Left forelimb (tissue), 1 donor: ENCODE results near the gene KCNQ4.

ENCODE experiments used
- DNase-seq: peaks from one replicate; pipeline ENCODE4 v3.0.0-alpha.2; 2018; ENCODE audit warnings: low spot score

KCNQ4 gene

DNA sequence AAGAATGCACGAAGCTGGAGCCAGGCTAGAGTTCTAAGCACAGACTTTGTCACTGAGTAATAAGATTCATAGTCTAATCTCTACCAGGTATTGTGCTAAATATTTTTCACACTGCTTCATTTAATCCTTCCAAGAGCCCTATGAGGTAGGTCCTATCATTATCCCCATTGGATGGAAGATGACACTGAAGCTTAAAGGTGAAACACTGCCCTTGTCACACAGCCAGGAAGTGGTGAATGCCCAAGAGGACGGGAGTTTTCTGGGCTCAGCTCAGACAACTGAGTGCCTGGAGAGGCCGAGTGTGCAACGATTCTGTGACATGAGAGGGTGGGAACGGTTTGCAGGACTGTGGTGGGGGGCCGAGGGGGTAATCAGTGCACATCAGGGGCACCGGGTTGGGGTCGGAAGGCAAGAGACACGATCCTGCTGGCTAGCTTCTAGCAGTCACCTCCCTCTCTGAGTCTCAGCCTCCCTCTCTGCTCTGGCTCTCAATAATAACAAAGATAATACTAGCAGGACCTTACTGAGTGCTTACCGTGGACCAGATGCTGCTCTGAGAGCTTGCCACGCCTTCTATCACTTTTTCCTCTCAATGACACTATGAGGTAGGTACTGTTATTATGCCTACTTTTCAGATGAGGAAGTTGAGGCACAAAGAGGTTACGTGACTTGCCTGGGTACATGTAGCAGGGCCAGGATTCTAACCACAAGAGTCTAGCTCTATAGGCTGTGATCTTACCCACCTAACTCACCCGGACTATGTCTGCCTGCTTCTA lies 12.4 kb downstream of the KCNQ4 start:
- DNase-seq = no peak

DNA sequence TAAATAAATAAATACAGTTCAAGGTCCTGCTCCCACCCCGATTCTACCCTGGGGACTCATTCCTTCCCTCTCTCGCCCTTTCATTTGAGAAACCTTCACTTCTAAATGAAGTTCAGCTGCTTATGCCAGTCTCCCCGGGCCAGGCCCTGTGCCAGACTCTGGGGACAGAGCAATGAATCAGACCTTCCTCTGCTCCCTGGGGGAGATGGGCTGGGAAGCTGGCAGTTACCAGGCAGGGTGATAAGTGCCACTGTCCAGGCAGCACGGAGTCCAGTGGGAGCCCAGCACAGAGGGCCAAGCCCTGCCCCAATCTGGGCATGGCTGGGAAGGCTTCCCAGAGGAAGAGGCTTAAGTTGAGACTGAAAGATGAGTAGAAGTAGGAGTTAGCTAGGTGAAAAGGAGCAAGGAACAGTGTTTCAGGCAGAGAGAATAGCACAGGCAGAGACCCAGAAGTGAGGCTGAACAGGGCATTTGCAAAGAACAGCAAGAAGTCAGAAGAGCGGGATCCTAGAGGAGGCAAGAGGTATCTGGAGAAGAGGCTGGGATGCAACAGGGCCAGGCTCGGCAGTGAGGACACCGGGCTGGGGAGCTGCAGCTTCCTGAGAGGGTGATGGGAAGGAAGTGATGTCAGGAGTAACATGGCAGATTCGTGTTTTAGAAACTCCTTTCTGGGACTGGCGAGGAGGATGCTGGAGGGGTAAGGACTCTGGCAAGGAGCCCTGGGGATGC lies 13.5 kb downstream of the KCNQ4 start:
- no peak for DNase-seq

DNA sequence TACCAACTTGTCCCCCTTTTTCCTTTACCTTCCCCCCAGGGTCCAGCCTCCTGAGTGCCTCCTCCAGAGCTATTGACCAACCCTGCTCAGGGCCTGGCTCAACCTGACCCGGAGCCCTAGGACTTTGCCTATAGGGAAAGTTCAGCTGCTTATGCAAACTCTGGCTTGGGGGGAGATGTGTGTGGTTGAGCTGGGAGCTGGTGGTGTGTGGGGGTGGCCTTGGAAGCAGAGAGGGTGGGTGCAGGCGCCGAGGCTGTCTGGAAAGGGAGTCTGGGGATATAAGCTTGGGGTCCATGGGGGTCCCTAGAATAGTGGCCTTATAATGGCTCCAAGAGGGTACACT lies 14.1 kb downstream of the KCNQ4 start:
- no peak for DNase-seq

DNA sequence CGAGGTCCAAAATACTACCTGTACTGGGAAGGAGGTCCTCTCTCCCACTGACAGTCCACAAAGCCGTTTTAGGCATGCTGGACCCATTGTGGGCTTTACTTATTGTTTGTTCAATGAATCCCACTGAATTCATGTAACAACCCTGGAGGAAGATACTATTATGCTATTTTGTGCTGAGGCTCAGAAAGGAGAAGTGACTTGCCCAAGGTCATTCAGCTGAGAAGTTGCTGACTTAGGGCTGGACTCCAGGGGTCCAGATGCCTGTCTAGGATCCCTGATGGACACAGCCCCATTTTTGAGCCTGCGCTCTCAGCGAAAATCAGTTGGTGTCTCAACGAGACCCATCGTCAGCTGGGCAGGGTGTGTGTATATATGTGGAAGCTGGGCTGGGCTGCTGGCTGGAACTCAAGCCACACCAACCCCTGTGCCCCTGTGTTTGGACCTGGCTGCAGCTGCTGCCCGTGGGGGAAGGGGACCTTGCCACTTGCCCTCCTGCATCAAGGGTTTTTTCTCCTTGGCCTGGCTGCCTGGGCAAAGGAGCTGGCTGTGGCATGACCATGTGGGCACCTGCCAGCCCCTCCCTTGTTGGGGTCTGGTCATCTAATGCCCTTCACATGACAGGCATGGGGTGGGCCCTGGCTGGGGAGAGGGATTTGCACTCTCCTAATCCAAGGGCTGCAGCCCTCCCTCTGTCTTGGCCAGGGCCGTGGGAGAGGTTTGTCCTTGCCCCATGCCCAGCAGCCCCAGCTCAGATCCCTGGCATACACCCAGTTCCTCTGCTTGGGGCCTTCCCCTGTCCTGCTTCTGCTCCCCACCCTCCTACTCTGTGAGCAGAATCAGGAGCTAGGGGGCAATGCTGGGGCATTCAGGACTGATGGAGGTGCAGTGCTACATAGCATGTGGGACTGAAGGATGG lies 15.0 kb downstream of the KCNQ4 start:
- DNase-seq = no peak

DNA sequence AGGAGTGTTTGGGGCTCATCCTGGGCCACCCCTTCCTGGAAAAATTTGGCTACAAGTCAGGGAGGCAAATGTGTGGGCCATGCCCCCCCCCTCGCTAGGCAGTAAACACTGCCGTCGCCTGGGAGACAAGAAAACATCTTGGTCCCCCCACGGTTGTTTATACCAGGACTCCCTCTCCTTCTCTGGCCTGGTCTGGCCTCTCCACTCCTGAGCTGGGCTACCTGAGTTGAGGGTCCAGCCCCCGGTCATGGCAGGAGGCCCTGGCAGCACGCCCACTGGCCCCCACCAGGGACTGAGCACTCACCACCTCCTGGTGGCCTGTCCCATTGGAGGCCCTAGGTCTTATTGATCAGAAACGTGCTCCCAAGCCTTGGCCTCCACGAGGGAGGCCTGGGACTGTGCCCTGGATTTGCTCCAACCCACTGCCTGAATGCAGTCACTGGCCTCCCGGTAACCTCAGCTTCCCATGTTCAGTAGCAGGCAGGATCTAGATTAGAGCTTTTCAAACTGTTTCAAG lies 15.8 kb downstream of the KCNQ4 start:
- no peak for DNase-seq

DNA sequence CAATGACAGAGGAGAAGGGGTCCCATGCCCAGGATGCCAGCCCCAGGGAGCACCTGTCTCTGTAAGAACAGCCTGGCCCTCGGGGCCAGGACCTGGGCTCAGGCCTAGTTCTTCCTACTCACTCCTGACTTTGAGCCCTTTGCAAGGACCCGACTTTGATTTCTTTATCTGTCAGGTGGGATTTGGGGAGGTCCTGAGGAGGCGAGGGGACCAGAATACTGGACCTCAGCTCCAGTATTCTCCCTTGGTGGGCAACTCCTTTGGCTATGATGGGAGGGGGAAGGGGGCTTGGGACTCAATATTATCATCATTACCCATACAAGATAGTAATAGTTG lies 18.1 kb downstream of the KCNQ4 start:
- no peak for DNase-seq

DNA sequence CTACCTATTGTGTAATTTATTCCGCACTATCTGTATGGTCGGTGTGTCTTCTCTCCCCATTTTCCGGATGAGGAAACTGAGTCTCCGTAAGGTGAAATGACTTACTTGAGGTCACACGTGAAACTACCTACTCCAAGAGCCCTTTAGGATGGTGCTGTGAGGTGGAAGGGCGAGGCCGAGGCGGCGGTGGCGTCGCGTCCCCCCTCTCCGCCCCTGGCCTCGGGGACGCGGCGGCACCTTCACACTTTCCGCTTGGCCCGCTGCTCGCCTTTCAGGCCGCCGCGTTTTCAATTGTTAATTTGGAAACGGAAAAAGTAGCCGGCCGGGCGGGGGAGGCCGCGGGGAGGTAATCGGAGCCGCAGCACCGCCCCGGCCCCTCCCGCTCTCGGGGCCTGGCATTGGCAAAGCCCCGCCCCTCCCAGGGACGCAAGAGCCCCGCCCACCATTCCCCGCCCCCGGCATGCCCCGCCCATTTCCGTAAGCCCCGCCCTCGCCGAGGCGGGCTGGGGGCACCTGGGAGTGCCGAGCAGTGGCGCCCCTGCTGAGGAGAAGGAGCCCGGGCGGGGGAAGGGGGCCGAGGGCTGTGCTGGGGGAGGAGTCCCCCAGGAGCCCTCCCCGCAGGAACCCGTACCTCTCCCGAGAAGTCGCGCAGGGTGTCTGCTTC lies 18.6 kb downstream of the KCNQ4 start:
- DNase-seq = peak; percentile 83

DNA sequence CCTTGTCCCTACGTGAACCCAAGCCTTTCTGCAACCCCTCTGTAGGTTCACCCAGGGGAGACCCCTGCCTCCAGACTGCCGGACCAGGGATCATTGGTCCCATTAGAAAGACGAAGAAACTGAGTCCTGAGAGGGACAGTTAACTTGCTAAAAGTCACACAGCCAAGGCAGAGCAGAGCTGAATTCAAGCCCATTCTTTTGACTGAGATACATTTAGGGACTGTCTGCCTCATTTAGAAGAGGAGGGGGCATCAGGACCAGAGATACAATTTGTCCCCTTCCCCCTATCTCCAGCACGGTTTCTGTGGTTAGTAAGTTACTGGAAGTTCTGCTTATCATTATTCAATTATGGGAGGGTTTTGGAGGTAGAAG lies 19.1 kb downstream of the KCNQ4 start:
- no peak for DNase-seq

DNA sequence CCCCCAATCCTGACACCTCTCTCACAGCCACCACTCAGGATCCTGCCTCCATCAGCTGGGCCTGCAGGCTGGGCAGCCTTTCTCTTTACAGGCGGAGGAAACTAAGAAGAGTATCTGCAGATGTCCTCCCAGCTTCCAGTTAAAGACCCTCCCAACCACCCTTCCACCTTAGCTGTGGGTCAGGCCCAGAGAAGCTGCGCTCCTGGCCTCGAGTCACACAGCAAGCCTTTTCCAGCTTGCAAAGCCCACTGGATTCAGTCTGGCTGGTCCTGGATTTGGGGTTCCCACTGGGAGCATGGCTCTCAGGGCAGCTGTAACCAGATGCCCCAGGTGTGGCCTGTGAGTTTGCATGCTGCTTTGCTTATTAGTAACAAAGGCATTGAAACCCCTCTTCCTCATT lies 19.9 kb downstream of the KCNQ4 start:
- DNase-seq = no peak

DNA sequence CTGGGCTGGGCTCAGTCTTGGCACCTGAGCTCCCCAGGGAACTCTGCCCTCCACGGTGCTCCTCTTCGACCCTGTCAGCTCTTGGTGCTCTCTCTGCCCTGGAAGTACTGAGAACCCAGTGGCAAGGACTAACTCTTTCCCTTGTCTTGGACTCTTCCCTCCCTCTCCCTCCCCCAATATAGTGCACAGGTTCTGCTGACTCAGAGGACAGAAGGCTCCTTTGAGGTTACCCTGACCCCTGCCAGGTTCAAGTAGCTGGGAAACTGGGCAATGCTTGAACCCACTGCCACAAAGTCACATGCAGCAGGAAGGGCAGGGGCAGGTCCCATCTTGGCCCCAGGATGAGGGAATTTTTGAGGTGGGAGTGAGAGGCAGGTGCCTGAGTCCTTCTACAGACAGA lies 20.3 kb downstream of the KCNQ4 start:
- DNase-seq = no peak

DNA sequence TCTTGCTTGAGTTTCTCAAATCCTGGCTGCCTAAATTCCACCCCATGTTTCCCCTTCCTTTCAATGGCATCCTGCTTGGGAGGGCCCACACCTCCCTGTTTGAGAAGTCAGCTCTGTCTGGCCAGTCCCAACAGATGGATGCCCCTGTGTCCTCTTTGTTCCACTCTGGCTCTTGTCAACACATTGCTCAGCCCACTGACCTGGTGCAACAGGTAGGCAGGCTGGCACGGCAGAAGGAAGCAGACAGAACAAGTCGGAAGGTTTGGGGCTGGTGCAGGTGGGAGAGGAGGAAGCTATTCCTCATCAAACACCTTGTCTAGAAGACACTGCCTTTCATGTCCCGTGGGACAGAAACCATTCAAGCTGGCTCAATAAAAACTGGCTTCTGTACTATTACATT lies 22.7 kb downstream of the KCNQ4 start:
- DNase-seq = no peak

DNA sequence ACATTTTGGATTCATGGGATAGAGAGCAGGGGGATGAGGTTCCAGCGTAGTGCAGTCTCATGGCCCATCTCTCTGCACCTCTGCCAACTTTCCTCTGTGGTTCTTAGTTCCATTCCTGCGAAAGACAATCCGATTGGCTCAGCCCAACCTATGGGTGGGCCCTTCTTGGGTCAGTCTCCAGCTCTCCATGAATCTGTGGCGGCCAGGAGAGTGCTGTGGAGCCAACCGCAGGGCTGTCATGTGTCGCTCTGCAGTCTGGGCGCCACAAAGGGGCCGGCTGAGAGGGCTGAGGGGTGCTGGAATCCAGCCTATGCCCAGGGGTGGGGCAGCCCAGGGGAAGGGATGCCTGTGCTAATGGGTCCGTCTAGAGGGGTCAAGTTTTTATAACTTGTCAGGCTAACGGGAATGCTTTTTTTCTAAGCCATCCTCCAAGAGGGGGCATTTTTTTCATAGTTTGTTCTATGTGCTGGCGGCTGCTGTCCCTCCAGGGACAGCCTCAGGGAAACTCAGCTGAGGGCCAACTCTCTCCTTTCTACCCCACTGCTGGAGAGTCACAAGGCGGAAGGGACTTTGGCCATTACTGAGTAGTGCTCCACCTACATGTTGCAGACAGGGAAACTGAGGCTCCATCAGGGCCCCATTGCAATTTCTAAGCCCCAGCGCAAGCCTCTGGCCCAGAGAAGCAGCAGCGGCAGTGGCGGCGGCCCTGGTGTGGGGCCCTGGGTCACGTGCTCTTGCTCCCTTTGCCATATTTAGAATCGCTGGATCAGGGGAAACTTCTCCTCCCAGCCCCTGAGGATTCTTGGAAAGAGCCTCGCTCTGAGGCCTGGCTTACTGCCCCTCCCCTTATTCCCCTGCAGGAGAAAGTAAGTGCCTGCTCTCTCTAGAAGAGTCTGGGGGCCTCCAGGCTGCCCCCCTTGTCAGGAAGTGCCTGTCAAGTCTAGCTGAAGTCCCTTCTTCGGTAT lies 23.4 kb downstream of the KCNQ4 start:
- no peak for DNase-seq

DNA sequence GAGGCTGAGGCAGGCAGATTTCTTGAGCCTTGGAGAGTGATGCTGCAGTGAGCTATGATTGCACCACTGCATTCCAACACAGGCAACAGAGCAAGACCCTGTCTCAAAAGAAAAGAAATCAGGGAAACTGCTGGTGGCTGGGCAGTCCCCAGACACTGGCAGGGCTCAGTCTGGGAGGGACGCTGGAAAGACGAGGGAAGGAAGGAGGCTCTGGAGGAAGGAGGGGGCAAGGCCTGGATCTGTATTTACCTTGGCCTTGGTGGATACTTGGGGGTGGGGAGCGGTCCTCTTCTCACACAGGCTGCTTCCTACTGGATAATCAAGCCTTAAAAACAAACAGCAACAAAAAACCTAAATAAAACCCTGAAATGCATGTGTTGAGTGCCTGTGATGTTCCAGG lies 24.4 kb downstream of the KCNQ4 start:
- no peak for DNase-seq

DNA sequence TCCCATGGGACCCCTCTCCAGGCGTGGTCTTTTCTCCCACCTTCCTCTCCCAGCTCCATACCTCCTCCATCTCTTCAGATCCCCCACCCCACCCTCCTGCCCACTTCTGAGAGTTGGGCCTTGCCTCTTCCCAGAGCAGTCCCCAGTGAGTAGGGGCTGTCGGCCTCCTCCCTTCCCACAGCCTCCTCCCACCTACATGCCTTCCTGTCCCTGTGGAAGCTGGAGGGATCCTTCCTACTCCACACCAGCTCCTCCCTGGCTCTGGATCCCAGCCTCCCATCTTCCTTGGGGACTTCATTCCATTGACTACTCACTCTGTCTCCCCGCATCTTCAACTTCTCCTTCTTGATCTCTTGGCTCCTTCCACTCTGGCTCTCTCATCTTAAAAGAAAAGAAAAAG lies 24.9 kb downstream of the KCNQ4 start:
- DNase-seq = no peak

DNA sequence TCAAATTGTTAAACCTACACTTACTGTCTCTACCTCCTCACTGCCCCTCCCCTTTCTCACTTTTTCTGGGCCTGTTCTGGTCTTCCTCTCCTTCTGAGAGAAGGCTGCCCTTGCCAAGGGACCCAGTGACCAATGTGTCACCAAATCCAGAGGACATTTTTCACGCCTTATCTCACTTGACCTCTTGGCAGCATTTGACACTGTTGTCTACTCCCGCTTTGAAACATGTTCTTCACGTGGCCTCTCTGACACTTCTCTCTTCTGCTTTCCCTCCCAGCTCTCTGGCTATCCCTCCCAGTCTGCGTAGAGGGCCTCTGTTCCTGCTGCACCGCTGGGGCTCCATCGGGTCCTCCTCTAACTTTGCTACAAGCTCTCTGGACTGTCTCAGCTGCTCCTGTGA lies 25.3 kb downstream of the KCNQ4 start:
- DNase-seq = no peak

DNA sequence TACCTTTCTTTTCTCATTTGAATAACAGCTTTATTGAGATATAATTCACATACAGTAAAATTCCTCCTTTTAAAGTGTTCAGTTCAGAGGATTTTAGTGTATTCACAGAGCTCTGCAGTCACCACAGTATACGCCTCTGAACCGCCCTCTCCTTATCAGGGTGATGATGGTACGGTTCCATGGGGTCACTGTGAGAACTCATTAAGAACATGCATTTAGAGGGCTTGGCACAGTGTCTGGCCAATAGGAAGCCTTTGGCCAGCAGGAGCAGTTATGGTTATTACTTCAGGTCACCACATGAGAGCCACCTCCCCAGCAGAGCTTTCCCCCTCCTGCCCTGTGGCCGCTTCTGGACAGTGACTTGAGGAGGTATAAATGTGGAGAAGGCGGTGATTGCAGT lies 27.3 kb downstream of the KCNQ4 start:
- no peak for DNase-seq

DNA sequence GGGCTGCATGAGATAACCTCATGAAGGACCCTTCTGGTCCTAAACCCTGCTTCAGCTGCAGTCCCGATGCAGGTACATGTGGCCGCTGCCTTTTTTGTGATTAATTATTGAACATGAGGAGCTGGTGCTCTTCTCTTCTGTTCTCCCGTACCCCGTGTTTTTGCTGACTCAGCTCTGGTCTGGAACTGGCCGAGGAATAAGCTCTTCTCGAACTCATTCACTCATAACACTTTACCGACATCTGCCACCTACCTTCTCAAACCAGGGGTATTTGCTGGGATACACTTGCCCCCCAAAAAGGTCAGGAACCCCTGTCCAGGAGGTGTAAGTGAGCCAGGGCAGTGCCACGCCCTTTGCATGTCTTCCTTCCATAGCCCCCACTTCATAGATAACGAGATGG lies 31.8 kb downstream of the KCNQ4 start:
- DNase-seq = no peak

DNA sequence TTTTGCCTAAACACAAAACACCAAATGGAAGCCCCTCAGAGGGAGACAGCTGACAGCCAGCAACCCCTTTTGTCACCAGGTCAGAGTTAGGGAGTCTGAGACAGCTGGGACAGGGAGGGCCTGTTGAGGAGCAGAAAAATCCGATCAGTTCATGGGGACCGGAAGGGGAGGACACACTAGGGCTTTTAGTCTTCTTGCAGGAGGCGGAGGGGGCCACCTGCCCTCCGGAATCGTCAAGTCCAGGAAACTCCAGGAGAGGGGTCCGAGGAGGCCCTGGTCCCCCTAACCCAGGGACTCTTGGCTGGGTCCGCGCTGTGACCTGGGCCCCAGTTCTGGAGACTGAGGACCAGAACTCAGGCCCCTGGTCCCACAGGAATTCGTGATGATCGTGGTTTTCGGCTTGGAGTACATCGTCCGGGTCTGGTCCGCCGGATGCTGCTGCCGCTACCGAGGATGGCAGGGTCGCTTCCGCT lies 34.2 kb downstream of the KCNQ4 start:
- DNase-seq = no peak

DNA sequence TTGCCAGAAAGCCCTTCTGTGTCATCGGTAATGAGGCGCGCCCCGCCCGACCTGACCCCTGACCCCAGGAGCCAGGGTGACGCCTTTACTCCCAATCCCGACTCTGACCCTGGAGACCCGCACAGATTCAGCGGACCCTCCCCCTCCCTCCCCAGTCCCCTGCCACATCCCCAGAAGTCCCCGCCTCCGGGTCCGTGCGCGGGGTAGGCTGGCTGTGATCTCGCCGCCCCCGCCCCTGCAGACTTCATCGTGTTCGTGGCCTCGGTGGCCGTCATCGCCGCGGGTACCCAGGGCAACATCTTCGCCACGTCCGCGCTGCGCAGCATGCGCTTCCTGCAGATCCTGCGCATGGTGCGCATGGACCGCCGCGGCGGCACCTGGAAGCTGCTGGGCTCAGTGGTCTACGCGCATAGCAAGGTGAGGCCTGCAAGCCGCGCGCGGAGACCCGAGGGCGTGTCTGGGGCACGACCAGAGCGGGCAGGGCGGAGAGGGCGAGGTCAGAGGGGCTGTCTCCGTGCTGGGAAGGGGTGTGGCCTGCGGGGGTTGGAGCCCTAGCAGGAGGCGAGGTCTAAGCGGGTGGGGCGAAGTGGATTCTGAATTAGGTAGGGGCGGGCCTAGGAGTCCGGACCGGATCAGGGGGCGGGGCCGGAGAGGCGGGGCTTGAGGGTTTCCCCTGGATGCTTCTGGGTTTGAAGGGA lies 34.8 kb downstream of the KCNQ4 start:
- no peak for DNase-seq

DNA sequence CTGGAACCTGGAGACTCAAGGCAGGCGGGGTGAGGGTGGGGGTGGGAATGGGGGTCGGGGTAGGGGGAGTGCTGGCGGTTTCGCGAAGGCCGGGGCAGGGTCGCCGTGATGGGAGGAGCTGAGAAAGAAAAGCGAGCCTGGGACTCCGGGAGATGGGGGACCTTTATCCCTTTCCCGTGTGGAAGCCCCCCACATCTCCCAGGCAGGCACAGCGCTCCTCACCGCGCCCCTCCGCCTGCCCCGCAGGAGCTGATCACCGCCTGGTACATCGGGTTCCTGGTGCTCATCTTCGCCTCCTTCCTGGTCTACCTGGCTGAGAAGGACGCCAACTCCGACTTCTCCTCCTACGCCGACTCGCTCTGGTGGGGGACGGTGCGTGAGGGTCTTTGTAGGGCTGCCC lies 35.5 kb downstream of the KCNQ4 start:
- DNase-seq = no peak
